Measurements from ENCODE around the gene DAGLB. TPM values are rescaled to one million over a fixed set of nuclear protein-coding genes. Genes with fewer than 3 reads are reported as not detected.
A peak's percentile ranks its signal among the peaks of the same experiment; 100 is the strongest.

The DAGLB gene
- total and polyA plus RNA-seq, 2 of the 8 experiments (the other 6 are each of a cell fraction or from before 2014, with no cell fraction given), result 27.0 to 39.6 TPM

GRCh38 chr7:6435486-6436384, 12.0 kb downstream of the DAGLB start (continued):
- TF ChIP-seq CTCF (IDR thresholded peaks at IDR 0.05; ENCODE audit: control extremely low read depth in 1 of 3, insufficient read depth in 1 of 3, low read depth in 1 of 3, low read length in 3 of 3), result peak; percentile 80 to 92 (median 85)
- peak; percentile 34; the same call in 1 of the 2 replicates for TF ChIP-seq SRF (IDR thresholded peaks at IDR 0.05; ENCODE audit: low read depth, low read length)
